ENCODE measurements around the gene MEA1.

Gene MEA1

DNA sequence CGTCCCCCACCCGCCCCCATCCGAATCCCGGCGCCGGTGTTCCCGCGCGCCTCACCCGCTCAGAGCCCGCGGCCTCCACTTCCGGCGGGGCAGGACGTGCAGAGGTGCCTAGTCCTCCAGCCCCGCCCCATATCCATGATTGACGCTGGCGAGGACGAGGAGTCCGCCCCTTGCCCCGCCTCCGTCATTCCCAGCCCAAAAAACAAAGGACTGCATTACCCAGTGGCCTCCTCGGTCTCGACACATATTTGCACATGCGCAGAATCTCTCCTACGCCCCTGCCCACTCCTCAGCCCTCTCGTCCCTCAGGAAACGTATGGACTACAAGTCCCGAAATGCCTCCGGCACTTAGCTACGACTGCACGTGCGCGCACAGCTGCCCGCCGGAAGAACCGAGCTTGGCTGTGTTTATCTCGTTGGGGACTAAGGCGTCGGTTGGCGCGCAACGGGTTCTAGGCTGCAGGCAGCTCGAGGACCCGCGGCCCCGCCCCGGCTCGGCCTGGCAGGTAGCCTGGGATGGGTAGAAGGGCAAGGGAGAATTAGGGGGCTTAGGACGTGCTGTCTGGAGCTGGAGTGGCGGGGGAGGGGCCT, at the start of gene MEA1, which contains the start of gene KLHDC3:
Gene MEA1 (minus strand): TSS at position 104 of the 591 bp plus-strand sequence. CDS start 133 bp downstream, outside the sequence.
Gene KLHDC3 (plus strand): TSS at position 407 of the 591 bp plus-strand sequence. CDS start 2,944 bp downstream, outside the sequence.
- Mint-ChIP-seq H3K9me3 (no peaks in the 10 kb centered on the region), H3K27ac (peak within 1 kb of the TSS; percentile 98), H3K4me1 (peaks cover 62% of the 10 kb centered on the region), H3K4me3 (peak within 1 kb of the TSS; percentile 99), H3K36me3 (peaks cover 84% of the 10 kb centered on the region)
- ATAC-seq, result peak; percentile 94
- peak; percentile 84 to 98 for DNase-seq (ENCODE audit: low spot score in 2 of 2)

DNA sequence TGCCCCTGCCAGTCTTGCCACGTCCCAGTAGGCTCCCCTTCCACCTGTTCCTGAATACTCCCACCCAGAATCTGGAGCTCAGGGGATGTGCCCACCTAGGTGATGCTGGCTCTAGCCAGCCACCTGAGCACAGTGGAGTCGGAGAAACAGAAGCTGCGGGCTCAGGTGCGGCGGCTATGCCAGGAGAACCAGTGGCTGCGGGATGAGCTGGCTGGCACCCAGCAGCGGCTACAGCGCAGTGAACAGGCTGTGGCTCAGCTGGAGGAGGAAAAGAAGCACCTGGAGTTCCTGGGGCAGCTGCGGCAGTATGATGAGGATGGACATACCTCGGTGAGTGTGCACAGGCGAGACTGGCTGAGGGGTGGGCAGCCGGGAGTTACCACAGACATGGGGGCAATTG, 49.1 kb upstream of the MEA1 start:
- H3K9me3 Mint-ChIP-seq, result no peaks in the 10 kb centered on the region
- H3K4me3 Mint-ChIP-seq, result no peak overlapping the region
- peaks cover 29% of the 10 kb centered on the region for H3K4me1 Mint-ChIP-seq

DNA sequence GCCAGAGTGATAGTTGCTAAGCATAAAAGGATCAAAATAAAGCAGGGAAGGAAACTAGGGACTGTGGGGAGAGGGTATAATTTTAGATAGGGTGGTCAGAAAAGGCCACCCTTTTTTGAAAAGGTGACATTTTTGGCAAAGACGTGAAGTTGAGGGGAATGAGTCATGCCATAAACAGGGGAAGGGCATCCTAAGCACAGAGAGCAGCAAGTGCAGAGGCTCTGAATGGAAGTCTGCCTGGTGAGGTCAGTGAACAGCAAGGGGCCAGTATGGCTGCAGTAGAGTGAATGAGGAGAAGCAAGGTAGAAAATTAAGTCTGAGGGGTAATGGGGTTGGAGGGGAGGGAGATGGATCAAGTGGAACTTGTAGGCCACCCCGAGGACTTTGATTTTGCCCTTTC, 48.1 kb upstream of the MEA1 start:
- no peak for DNase-seq (ENCODE audit: low spot score in 2 of 2)
- no peak overlapping the region for H3K4me3 Mint-ChIP-seq
- no peak for ATAC-seq
- H3K9me3 Mint-ChIP-seq, result no peaks in the 10 kb centered on the region
- H3K36me3 Mint-ChIP-seq, result peaks cover 30% of the 10 kb centered on the region
- peaks cover 32% of the 10 kb centered on the region for H3K4me1 Mint-ChIP-seq
- H3K27ac Mint-ChIP-seq, result no peak overlapping the region

More for the DNA sequence above, 49.1 kb upstream of the MEA1 start:
- Mint-ChIP-seq H3K27ac (no peak overlapping the region), H3K36me3 (peaks cover 21% of the 10 kb centered on the region)
- DNase-seq (ENCODE audit: low spot score in 2 of 2) (no peak), ATAC-seq (no peak)

DNA sequence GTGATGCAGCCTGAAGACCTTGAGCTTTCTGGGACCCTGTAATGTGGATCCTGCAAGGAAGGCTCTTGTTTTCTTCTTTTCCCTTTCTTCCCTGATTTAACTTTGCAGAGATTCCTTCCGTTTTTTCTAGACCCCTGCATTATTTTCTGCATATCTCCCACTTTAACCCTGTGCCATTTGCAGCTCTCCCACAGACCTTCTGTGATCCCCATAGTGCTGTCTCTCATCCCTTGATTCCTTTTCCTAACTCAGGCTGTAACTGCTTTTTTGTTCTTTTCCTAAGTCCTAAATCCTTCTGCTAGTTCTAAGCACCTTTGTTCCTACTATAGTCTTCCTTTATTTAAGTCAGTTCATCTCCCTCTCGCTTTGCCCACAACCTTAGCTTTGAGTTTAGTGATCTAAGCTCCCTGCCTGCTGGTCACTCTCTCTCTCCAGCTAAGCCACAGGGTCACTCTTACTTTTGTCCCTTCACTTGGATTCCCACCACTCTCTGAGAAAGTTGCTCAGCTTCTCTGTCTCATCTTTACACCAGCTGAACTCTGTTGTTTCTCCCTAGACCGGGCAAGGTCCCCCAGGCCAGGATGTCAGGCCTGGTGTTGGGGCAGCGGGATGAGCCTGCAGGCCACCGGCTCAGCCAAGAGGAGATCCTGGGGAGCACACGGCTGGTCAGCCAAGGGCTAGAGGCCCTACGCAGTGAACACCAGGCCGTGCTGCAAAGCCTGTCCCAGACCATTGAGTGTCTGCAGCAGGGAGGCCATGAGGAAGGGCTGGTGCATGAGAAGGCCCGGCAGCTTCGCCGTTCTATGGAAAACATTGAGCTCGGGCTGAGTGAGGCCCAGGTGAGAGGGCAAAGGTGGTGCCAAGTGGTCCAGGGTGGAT, 47.2 kb upstream of the MEA1 start:
- H3K4me1 Mint-ChIP-seq, result peaks cover 32% of the 10 kb centered on the region
- peaks cover 39% of the 10 kb centered on the region for H3K36me3 Mint-ChIP-seq
- peak overlapping the region; percentile 98 for H3K27ac Mint-ChIP-seq
- no peak for ATAC-seq
- H3K9me3 Mint-ChIP-seq, result no peaks in the 10 kb centered on the region
- DNase-seq (ENCODE audit: low spot score in 2 of 2), result no peak
- H3K4me3 Mint-ChIP-seq, result peak overlapping the region; percentile 86

DNA sequence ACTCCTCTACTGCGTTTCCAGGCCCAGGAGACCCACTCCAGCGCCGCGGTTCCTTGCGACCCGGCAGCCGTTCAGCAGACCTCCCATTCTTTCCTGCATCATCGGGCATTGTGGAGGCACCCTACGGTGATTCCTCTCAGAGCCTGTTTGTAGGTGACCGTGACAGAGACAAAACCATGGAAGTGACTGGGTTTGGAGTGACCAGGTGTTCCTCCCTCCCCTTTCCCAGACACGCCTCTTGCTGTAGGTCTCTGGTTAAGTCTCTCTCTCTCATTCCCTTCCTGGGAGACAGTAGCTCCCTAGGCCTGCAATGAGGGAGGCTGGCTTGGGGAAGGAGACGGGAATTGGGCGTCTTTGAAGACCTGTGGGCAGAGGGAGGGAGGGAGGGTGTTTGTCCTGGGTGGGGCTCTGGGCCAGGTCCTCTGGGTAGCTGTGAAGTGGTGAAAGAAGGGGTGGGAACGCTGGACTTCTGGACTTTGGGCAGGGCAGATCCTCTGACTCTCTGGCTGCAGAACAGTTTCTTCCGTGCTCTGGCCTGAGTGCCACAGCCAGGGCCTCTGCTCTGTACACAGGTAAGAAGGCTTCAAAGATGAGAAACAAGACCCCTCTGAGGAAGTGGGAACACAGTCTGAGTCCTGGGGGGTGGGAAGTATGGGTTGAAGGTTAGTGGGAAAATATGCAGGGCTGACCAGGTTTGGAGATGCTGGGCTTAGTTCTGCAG, 46.4 kb upstream of the MEA1 start:
- H3K4me3 Mint-ChIP-seq, result peak overlapping the region; percentile 86
- peaks cover 32% of the 10 kb centered on the region for H3K4me1 Mint-ChIP-seq
- DNase-seq (ENCODE audit: low spot score in 2 of 2) (no peak), ATAC-seq (no peak)
- no peaks in the 10 kb centered on the region for H3K9me3 Mint-ChIP-seq
- H3K36me3 Mint-ChIP-seq, result peaks cover 47% of the 10 kb centered on the region
- peak overlapping the region; percentile 98 for H3K27ac Mint-ChIP-seq

DNA sequence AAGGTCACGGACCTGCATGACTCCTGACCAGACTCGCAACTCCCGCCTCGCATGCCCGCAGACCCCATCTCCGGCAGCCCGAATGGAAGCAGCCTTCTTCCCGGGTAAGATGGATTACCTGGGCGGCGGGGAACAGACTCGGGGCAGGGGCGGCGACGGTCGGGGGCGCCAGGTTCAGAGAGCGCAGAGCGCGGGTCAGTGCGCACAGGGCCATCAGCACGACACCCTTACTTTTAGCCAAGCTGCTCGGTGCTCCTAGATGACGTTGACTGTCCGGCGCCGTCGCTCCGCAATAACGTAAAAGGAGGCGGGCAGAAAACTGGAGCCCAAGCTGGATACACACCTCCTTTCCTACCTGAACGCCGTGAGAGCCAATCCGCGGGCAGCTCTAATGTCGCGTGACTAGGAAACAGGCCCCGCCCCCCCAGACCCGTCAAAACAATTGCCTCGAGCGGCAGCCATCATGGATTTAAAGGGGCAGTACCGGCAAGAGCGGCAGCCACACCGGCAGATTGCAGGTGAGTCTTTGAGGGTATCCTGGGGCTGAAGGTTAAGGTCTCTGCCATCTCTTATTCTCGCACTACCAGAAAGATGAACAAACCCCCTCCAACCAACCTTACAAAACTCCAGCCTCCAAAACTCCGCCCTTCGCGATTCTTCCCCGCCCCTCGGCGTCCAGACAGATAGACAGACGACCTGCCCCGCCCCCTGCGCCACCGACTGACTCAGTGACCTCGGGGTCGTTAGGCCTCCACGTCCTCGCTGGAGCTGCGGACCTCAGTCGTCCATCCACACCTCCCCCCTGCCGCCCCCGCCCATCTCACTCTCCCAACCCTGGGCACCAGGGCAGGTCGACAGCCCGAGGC, 45.7 kb upstream of the MEA1 start, which contains the start of the genes KLC4 and MRPL2:
Gene KLC4 (plus strand): TSS at position 464 of the 866 bp plus-strand sequence. CDS start 1,705 bp downstream, outside the sequence.
Gene MRPL2 (minus strand): TSS at position 267 of the 866 bp plus-strand sequence. CDS start 53 bp downstream, at position 214.
- Mint-ChIP-seq H3K36me3 (peaks cover 55% of the 10 kb centered on the region), H3K4me3 (peak within 1 kb of the TSS; percentile 86), H3K27ac (peak within 1 kb of the TSS; percentile 98), H3K4me1 (peaks cover 32% of the 10 kb centered on the region), H3K9me3 (no peaks in the 10 kb centered on the region)
- ATAC-seq (peak; percentile 96), DNase-seq (ENCODE audit: low spot score in 2 of 2) (peak; percentile 89 to 97)

DNA sequence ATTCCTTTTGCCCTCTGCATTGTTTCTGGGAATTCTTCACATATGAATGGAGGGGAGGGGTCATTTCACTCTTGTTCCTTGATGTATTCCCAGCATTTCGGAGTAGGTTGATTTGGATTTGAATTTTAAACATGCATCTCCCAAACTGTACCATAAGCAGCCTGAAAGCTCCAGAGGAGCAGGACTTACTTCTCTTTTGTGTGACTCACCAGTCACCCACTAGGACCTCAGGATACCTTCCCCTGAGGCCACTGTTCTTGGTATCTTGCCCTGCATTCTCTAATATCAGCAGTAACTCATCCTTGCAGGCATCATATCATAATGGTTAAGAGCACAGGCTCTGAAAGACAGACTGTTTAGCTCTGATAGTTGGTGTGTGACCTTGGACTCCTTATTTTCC, 44.8 kb upstream of the MEA1 start:
- H3K4me3 Mint-ChIP-seq, result peak overlapping the region; percentile 86
- H3K27ac Mint-ChIP-seq, result peak overlapping the region; percentile 98
- no peak for ATAC-seq
- no peak for DNase-seq (ENCODE audit: low spot score in 2 of 2)
- H3K4me1 Mint-ChIP-seq, result peaks cover 40% of the 10 kb centered on the region
- H3K9me3 Mint-ChIP-seq, result no peaks in the 10 kb centered on the region
- peaks cover 64% of the 10 kb centered on the region for H3K36me3 Mint-ChIP-seq

DNA sequence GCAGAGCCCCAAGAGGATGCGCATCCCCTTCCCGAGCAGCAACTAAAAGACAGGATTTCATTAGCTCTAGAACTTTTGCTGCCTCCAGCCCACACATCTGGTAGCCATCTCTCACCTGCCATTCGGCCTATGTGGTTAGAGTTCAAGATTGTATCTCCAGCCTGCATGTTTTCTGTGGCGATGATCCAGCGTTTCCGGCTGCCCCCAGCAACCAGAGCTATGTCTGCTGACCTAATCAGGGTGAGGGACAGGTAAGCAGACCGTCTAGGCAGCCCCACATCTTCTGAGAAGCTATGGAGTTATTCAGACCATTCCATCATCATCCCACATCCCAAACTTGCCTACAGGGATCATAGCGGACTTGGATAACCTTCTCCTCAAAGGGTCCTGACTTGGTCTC, 42.2 kb upstream of the MEA1 start:
- H3K27ac Mint-ChIP-seq, result peak overlapping the region; percentile 23
- peaks cover 79% of the 10 kb centered on the region for H3K36me3 Mint-ChIP-seq
- no peak for DNase-seq (ENCODE audit: low spot score in 2 of 2)
- H3K4me1 Mint-ChIP-seq, result peaks cover 58% of the 10 kb centered on the region
- H3K4me3 Mint-ChIP-seq, result no peak overlapping the region
- ATAC-seq, result no peak
- H3K9me3 Mint-ChIP-seq, result no peaks in the 10 kb centered on the region

DNA sequence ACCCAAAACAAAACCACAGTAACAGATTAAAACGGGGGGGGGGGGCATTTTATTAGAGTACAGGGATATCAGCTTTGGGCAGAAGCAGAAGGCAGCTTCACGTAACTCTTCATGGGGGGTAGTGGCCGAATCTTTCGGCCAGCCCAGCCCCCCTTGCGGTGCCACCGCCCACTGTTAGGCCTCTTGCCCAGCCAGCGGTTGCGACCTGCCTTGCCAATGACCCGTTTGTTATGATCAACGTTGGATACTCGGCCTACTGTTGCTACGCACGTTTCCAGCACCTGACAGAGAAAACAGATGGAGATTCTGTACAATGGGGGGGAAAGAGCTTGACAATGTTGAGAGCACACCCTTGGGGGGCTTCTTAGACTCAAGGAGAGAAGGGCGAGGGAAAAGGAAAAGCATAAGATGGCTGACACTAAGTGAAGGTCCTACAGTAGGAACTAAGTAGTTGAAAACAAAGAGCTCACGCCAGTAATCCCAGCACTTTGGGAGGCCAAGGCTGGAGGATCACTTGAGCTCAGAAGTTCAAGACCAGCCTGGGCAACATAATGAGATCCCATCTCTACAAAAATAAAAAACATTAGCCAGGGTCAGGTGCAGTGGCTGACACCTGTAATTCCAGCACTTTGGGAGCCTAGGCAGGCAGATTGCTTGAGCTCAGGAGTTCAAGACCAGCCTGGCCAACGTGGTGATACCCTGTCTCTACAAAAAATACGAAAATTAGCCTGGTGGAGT, 40.6 kb upstream of the MEA1 start:
- Mint-ChIP-seq H3K27ac (peak overlapping the region; percentile 99), H3K9me3 (no peaks in the 10 kb centered on the region), H3K4me3 (peak overlapping the region; percentile 97), H3K36me3 (peaks cover 84% of the 10 kb centered on the region), H3K4me1 (peaks cover 59% of the 10 kb centered on the region)
- ATAC-seq, result no peak
- DNase-seq (ENCODE audit: low spot score in 2 of 2), result no peak

DNA sequence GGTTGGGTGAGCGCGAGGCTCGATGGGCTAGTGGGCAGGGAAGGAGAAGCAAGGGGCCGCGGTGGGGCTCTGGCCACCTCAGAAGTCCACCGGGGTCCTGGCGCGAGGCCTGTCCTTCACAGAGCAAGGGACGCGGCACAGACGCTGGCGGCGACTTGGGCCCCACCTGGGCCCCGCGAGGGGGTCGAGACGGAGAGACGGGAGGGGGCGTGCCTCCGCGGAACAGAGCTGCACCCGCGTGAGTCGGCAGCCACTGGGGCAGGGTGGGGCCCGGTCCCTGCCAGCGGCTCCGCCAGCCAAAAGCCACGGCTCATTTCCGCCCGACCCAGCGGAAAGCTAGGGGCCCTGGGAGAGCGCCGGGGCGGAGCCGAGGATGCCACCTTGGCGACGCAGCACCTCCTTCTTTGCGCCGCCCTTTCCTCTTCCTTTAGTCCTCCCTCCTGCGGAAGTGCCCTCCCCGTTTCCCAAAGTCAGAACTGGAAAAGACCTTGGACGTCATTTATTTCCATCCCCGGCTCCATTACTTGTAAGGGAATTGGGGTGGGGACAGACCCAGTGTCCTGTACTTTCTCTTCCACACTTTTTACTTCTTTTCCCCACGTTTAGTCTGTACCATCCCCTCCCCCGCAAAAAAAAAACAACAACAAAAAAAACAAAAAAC, 39.9 kb upstream of the MEA1 start, which contains the start of gene CUL7:
Gene CUL7 (minus strand): TSS at position 307 of the 661 bp plus-strand sequence. CDS start 1,063 bp downstream, outside the sequence.
- Mint-ChIP-seq H3K4me1 (peaks cover 58% of the 10 kb centered on the region), H3K27ac (peak within 1 kb of the TSS; percentile 99), H3K9me3 (no peaks in the 10 kb centered on the region), H3K4me3 (peak within 1 kb of the TSS; percentile 97), H3K36me3 (peaks cover 90% of the 10 kb centered on the region)
- DNase-seq (ENCODE audit: low spot score in 2 of 2), result peak; percentile 77 to 92
- ATAC-seq, result peak; percentile 98

DNA sequence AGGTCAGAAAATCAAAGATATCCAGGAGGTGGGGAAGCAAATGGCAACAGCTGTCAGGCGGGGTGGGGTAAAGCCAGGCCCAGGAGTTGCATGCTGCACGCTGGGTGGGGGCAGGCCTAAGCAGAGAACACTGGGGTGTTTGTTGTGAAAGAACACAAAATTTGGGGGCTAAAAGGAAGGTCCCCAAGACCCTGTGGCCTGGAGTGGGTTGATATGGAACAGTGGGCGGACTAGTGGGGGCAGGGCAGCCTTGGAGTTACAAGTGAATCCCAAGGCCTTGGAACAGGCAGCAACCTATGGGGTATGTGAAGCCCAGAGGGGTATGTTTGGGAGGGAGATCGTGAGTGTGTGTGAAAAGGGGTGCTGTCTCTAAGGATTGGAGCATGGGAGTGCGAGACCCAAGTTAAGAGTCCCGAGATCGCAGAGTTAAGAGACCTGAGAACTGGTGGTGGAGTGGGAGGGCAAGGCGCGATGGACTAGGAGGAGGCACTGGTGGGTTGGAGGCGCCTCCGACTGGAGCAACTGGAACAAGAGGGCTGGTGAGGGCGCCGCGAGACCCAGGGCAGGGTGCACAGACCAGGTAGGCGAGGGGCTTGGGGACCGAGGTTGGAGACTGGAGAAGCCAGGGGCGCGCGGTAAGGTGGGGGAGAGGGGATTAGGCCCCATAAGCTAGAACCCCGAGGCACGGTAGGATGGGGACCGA, 39.2 kb upstream of the MEA1 start:
- Mint-ChIP-seq H3K27ac (peak overlapping the region; percentile 99), H3K4me1 (peaks cover 51% of the 10 kb centered on the region), H3K9me3 (no peaks in the 10 kb centered on the region), H3K36me3 (peaks cover 90% of the 10 kb centered on the region), H3K4me3 (peak overlapping the region; percentile 97)
- ATAC-seq (peak; percentile 35), DNase-seq (ENCODE audit: low spot score in 2 of 2) (no peak)

DNA sequence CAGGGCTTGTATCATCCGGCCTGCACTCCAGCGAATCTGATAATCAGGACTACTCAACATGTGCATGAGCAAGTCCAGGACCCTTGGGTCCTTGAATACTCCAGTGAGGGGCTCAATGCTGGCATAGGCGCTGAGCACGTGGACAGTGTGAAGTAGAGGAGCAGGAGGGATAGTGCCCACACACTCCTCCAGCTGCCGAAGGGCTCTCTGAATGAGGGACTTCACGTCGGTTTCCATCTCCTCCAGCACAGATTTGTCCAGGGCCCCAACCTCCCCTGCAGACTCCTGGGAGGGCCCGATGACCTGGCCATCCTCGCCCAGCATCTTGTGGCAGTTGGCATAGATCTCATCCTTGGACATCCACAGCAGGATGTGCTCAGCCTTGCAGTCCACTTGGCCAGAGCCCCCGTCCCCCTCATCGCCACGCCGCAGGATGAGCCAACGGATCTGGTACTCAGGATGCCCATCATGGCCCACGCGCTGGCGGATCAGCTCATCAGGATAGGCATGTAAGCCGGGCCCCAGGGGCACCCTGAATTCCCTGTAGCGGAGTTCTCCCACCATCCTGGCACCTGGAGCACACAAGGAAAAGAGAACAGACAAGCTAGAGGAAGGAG, 38.6 kb upstream of the MEA1 start:
- H3K36me3 Mint-ChIP-seq, result peaks cover 90% of the 10 kb centered on the region
- peak overlapping the region; percentile 99 for H3K27ac Mint-ChIP-seq
- DNase-seq (ENCODE audit: low spot score in 2 of 2) (no peak), ATAC-seq (no peak)
- no peaks in the 10 kb centered on the region for H3K9me3 Mint-ChIP-seq
- H3K4me1 Mint-ChIP-seq, result peaks cover 47% of the 10 kb centered on the region
- H3K4me3 Mint-ChIP-seq, result peak overlapping the region; percentile 97
